Daoy (cell line): Measurements from ENCODE around the gene LRRC61. TPM values are rescaled to one million over a fixed set of nuclear protein-coding genes. Genes with fewer than 3 reads are reported as not detected.

Experiments
- DNase-seq: peaks from one replicate; pipeline ENCODE4 v3.0.0-alpha.2; 2015; ENCODE audit warnings: low read depth
- total RNA-seq: library from RNA; depleted of rRNA; stranded (reverse); fragments of >200 nt; shearing (Covaris generic); gene quantifications from 2 replicates; pipeline ENCODE4 v1.2.3, GENCODE V29; 2014

LRRC61 gene
- total RNA-seq, 1 experiment from 2014 or later: 6.3 TPM

DNA sequence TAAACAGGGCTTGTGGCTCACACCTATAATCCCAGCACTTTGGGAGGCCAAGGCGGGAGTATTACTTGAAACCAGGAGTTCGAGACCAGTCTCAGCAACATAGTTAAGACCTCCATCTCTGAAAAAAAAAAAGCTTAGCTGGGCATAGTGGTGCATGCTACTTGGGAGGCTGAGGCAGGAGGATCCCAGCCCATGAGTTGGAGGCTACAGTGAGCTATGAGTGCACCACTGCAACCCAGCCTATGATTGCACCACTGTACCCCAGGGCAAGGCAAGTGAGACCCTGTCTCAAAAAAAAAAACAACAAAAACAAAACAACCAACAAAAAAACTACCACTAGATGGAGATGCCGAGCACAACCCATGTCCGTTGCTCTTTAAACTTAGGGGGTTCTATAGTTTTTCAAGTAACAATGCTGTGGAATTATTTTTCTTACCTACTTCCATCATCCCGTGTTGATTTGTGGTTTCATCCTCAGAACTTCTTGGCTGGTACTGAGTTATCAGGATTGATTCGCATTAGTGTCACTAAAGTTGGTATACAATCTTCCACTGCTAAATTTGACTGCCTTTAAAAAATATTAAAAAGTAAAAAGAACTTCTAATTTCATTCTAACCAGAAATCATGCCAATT is 33.2 kb downstream of the LRRC61 start:
- DNase-seq: peak; percentile 39

DNA sequence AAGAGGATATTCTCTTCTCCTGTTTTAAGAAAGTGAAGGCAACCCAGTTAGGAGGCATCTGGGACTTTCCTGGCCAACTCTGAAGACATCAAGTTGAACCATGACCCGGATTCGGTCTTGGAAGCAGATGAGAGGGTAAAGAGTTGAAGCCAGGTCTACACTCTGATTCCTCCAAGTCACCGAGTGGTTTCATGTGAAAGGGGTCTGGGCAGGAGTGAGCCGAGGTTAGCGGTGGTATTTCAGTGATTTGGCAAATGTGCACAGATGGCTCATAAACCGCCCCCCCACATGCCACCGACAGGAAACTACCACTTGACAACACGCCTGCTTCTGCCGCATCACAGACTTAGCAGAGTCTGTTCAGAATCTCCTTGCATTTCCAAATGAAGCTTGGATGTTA is 34.1 kb downstream of the LRRC61 start:
- DNase-seq: peak; percentile 83

DNA sequence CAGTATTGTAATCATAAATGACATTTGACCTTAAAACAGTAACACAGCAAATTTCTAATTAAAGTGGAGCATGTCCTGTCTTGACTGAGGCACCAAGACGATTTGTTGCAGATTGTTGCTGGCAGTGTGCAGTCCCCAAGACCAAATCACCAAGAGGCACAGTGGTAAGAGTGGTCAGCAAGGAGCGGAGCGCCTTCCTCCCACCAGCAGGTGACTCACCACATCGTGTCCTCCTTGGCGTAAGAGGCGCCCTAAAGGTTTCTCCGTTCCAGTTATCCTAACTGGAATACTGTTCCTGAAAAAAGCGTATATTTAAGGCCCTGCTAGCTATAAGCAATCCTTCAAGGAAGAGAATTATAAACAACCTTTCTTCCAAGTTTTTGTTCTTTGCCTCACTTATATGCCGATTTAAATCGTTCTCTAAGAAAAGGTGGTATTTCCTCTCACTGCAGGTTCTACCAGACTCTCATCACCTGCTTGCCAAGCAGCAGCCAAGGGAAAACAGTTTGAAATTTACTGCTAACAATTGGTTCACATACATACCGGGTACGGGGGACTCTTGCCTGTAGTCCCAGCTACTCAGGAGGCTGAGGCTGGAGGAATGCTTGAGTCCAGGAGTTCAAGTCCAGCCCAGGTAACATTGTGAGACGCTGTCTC is 34.7 kb downstream of the LRRC61 start:
- peak; percentile 74 for DNase-seq

DNA sequence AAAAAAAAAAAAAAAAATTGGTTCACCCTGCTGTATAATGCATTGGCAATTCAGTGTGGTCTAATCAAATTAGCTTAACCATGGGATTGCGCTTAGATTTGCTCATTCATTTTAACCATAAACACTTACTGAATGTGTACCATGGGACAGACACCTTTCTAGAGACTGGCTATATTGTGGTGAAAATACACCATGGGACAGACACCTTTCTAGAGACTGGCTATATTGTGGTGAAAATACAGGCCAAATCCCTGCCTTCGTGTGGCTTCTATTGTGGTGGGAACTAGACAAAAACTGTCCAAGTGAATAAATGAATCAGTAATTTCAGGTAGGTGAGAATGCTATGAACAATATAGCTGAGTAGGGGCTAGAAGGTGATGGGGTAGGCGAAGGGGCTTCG is 35.3 kb downstream of the LRRC61 start:
- no peak for DNase-seq

DNA sequence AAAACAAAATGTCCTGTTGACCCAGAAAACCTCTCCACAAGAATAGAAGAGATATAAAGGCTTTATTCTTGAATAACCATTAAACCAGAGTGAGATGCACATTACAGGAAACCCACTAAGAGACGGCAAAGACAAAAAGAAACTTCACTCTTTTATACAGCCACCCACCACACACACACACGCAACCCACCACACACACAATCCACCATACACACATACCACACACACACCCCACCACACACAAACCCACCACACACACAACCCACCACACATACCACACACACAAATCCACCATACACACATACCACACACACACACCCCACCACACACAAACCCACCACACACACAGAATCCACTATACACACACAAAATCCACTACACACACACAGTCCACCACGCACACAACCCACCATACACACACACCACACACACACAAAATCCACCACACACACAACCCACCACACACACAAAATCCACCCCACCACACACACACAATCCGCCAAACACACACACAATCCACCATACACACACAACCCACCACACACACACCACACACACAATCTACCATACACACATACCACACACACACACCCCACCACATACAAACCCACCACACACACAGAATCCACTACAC is 36.0 kb downstream of the LRRC61 start:
- DNase-seq: no peak

DNA sequence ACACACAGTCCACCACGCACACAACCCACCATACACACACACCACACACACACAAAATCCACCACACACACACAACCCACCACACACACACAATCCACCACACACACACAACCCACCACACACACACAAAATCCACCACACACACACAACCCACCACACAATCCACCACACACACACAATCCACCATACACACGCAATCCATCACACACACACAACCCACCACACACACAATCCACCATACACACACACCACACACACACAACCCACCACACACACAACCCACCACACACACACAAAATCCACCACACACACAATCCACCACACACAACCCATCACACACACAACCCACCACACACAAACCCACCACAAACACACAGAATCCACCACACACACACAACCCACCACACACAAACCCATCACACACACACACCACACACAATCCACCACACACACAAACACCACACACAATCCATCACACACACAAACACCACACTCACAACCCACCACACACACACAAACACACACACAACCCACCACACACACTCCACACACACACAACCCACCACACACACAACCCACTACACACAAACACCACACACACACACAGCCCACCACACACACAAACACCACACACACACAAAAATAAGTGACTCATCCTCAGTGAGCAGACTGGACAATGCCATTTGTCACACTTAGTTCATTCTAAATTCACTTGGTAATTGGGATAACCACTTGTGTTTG is 36.6 kb downstream of the LRRC61 start:
- DNase-seq: no peak

DNA sequence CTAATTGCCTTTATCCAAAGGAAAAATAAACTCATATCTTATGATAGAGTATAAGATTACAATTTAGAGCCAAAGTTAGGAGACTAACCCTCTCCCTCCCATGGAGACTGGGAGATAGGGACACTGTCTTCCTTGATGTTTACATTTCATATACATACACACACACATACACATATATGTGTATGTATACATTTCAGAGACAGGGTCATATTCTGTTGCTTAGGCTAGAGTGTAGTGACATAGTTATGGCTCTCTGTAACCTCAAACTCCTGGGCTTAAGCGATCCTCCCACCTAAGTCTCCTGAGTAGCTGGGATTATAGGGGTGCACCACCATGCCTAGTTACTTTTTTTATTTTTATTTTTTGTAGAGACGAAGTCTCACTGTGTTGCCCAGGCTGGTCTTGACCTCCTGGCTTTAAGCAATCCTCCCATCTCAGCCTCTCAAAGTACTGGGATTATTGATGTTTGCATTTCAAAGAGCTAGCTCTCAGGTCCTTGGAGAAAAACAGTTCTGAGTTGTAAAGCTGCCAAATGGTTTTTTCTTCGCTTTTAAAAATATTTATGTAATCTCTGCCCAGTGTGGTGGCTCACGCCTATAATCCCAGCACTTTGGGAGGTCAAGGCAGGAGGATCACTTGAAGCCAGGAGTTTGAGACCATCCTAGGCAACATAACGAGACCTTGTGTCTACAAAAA is 37.4 kb downstream of the LRRC61 start:
- DNase-seq: no peak

DNA sequence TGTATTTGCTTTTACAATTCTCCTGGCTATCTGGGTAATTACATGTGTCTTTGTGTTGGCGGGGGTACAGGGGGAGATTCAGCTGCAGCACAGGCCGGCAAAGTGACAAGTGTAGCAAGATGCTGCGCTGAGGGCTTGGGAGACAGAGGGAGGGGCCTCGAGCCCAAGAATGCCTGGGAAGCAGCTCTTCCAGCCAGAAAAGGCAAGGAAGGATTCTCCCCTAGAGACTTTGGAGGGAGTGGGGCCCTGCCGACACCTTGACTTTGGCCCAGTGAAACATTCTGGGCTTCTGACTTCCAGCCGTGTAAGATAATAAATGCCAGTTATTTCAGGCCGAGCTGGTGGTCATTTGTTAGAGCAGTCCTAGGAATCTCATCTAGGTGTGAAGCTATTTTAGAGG is 38.2 kb downstream of the LRRC61 start:
- DNase-seq: no peak

DNA sequence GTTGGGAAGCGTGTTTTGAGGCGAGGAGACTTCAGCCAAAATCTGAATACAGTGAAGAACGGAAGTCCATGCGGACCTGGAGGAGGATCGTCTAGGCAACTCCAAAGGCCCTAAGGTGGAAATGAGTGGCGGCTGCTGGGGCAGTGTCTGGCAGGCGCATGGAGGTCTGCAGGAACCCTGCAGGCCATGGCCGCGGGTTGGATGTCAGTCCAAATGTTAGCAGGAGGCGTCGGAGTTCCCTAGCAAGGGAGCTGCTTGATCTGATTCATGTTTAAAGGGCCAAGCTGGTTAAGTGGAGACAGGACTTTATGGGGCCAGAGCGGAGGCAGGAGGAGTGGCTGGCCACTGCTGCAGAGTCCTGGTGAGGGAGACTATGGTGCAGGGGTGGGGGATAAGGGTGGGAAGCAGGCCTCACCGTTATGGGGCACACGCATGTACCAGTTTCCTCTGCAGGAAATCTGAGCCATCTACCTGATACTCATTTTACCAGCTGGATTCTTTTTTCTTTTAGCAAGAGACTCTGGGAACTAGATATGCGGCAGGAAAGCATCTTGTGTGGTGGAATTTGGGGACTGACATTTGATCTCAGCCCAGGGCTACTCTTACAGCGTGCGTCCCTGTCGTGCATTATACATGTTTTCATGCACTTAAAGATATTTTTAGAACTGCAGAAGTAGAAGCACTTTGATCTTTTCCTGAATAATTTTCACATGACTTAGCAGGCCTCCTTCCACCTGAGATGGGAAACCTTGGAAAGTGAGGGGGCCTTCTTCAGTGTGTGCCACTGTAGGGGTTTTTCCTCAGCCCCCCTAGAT is 38.9 kb downstream of the LRRC61 start:
- no peak for DNase-seq

DNA sequence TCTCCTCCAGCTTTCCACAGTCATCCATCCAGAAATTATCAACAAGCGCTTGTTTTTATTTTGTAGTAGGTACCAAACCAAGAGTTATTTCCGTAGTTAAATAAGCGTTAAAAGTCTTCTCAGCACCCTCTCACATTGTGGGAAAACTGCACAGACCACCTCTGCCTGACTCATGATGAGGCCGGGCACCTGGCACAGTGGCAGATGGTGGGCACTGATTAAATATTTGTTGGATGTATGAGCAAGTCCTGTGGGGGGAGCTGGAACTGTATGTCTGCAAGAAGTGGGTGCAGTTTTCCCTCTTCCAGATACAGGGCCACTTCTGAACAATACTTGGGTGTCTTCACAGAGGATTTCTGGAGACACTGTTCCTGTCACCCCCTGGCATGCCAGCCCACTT is 40.2 kb downstream of the LRRC61 start:
- DNase-seq: peak; percentile 67

DNA sequence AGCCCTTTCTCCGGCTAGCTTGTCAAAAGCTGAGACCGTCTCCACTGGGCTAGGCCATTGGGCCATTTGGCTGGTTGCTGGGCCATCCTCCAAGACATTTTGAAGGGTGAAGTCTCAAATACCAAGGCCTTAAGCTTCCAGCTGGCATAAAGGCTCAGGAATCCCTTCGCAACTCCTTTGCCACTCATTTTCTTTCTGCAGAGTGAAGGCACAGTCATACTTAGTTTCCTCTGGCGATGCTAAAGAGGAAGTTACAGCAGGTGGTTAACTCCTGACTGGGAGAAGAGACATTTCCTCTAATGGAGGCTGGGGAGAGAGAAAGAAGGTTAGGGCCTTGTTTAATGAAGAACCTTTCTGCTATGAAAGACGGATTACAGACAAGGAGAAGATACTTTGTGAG is 40.7 kb downstream of the LRRC61 start:
- DNase-seq: no peak

DNA sequence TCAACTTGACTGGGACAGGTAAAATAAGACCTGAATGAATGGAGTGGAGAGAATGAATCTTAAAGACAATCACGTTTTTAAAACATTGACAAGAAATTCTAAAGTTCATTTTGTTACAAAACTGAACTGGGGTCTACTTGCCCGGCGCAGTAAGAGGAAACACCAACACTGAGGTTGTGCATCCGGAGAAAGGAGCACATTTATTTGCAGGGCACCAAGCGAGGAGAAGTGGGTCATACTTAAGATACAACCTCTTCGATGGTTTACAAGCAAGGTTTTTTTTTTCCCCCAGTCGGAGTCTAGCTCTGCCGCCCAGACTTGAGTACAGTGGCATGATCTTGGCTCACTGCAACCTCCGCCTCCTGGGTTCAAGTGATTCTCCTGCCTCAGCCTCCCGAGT is 42.0 kb downstream of the LRRC61 start:
- DNase-seq: no peak

DNA sequence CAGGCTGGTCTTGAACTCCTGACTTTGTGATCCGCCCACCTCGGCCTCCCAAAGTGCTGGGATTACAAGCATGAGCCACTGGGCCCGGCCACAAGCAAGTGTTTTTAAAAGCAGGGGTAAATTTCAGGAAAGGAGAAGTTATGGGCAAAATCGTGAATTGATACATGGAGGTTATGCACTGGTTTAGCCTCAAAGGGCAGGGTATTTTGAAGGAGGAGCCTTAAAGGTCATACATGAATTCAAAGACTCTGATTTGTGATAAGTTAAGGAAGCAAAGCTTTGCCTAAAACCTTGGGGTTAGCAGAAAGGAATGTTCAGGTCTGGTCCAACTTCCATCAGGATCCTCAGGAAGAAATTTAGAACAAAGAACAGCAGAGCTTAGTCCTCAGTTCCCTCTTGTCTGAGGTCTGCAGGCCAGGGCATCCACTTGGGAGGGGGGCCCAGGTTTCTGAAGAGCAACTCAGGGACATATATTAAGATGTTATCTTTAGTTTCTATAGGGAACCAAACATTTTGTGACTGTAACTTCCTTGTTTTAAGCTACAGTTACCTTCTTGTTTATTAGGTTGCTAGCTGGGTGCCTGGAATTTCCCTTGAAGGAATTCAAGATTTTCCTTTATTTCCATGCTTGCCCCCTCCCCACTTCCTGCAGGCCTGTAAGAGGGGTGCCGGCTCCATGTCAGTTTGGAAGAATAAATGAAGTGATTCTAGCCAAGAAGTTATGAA is 42.7 kb downstream of the LRRC61 start:
- no peak for DNase-seq

DNA sequence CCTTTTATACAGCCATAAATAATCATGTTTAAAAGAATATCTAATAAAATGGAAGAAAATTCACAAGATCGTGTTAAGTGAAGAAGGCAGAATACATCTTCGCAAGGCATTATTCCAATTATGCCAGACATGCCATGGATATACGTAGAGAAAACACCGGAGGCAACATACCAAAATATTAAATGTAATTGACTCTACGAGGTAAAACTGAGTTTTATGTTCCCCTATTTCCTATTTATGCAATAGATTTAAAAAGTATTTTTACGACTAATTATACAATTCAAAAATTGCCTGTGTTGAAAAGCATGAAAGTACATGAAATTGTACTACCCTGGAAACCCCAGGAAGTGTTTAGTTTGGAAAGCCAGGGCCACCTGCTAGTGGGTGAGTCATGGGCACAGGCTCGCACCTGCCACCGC is 44.5 kb downstream of the LRRC61 start:
- no peak for DNase-seq

DNA sequence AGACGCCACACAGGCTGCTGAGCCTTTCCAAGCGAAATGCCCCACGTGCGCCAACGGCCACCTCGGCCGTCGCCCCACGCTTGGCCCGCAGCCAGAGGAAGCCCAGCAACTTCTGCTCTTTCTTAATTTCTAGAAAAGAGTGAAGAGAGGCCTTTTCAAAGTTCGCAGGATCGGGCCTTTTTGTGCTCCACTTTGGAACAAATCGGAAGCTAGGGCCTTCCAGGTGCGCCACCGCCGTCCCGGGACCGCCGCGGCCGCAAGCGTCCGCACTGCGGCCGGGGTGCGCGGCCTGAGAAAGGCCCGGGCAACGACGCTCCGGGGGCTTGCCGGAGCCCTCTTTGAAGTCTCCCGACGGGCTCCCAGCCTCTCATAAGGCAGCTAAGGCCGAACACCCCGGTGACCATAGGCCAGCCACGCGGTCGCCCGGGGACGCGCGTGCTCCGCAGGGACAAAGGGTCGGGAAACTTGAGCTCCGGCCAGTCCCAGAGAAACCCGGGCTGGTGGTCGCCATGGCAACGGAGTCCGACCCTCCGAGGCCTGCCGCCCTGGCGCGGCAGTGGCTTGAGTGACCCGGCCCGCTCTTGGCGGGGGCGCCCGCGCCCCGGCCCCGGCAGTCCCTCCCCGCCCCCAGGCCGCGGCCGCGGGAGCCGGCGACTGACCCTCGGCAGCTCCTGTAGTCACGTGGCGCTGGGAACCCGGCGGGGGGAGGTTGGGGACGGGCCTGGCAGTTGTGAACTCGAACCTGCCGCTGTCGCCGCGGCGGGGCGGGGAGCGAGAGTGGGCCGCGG is 45.1 kb downstream of the LRRC61 start, which contains the start of gene REPIN1:
REPIN1 (plus strand) TSS at position 727 of the 788 bp plus-strand sequence. CDS start 890 bp downstream, outside the sequence.
- peak; percentile 94 for DNase-seq

DNA sequence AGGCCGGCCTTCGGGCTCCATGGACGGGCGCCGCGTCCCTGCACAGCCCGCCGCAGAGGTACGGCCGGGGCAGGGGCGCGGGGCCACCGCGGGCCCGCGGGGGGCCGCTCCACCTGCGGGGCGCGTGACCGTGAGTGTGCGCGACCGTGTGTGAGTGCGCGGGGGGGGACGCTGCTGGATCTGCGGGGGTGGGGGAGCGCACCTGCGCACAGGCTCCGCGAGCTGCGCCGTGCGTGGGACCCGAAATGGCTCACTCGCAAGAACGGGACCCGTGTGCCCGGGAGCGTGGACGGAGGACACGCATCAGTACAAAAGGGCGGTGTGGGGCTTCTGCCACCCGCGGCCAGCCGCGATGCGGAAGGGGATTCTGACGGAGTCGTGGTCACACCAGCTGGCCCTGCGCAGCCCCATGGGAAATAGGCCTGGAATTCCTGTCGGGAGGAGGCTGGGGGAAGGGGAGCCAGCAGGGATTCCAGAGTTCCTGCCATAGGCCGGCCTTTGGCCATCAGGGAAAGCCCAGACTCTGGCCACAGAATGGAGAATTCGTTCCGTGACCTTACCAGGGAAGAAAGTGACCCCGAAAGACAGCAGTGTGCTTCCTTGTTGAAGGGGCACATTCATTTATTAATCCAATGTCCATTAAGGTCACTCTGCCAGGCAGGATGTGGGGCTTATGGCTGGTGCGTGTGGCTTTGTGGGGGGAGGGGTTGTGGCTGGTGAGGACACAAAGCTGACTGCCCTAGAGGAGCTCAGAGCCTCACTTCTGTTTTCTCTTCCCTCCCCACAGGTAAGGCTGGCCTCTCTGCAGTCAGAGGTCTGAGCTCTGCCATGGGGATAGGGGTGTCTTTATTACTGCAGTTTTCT is 46.0 kb downstream of the LRRC61 start:
- peak; percentile 79 for DNase-seq

DNA sequence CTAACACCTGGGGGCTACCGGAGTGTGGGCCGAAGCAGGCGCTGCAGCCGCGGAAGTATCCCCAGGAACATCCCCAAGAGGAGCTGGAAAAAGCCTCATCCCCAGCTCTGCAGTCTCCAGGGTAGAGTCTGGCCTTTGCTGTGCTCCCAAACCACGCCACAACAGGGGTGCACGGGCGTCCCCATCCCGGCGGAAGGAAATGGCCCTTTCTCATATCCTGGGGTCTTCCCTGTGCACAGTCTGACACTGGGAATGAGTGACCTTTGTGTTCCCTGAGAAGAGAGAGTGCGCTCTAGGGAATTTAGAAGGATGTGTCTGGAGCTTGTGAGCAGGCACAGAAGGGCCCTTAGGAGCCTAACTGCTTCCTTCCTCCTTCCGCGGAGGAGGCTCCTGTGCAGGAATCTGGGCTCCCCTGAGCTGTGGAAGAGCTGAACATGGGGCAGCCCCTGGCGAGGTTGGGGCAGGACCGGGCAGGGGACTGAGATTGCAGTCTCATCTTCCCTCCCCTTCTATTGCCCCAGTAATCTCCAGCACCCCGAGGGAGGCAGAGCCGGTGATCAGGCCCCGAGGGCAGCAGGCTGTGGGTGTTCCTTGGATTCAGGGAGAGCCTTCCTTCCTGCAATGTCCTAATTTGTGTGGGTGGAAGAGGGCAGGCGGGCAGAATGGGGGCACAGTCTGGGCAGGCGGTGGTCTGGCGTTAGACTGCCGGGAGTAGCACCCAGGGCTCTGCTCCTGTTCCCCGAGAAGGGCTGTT is 46.8 kb downstream of the LRRC61 start:
- no peak for DNase-seq

DNA sequence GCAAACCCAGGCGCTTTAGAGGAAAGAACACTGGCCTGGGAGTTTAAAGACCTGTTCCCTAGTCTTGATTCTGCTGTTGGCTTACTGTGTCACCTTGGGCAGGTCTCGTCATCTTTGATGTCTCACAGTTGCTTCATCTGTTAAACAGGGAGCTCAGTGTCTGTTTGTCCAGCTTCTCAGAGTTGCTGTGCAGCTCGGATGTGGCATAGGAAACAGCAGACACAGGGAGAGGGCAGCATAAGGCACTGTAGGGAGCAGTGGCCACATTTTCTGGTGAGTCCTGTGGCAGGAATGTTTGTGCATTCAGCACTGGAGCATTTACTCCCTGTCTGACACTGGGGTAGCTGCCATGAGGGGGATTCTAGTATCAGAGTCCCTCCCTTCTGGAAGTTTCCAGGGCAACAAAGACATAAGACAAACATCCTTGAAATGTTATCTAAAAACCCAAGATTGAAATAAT is 47.5 kb downstream of the LRRC61 start:
- no peak for DNase-seq
